ENCODE measurements around the gene FUS.

GRCh38 chr16:31190818-31191444, 11.0 kb downstream of the FUS start:
- TF ChIP-seq POLR2AphosphoS5 (IDR thresholded peaks at IDR 0.05) (no peak), CTCF (IDR thresholded peaks at IDR 0.05) (no peak)
